ENCODE data around the gene MEX3D.
A peak's percentile ranks its signal among the peaks of the same experiment; 100 is the strongest.

MEX3D gene

DNA sequence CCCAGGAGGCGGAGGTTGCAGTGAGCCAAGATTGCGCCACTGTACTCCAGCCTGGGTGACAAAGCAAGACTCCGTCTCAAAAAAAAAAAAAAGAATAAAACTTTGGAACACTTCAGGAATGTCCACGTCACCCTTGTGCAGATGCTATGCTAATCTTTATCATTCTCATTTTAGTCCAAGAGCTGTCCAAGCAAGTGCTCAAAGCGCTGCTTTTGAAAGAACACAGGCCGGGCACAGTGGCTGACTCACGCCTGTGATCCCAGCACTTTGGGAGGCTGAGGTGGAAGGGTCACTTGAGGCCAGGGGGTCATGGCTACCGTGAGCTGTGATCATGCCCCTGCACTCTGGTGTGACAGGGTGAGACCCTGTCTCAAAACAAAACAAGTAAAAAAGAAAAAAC is 48.3 kb upstream of the MEX3D start:
- ChIA-PET CTCF (interaction anchor here (0.6 to 0.9 kb wide), 4 partner anchors 70 to 210 kb away, joined by 3 to 5 read pairs (median 4); no protein-coding TSS in a partner anchor), POLR2A (no interaction called here)
- TF ChIP-seq, protein P1, sequence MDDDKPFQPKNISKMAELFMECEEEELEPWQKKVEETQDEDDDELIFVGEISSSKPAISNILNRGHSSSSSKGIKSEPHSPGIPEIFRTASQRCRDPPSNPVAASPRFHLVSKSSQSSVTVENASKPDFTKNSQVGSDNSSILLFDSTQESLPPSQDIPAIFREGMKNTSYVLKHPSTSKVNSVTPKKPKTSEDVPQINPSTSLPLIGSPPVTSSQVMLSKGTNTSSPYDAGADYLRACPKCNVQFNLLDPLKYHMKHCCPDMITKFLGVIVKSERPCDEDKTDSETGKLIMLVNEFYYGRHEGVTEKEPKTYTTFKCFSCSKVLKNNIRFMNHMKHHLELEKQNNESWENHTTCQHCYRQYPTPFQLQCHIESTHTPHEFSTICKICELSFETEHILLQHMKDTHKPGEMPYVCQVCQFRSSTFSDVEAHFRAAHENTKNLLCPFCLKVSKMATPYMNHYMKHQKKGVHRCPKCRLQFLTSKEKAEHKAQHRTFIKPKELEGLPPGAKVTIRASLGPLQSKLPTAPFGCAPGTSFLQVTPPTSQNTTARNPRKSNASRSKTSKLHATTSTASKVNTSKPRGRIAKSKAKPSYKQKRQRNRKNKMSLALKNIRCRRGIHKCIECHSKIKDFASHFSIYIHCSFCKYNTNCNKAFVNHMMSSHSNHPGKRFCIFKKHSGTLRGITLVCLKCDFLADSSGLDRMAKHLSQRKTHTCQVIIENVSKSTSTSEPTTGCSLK (tag by site-specific recombination; IDR thresholded peaks at IDR 0.05): no peak
- Histone ChIP-seq H3K4me3 (ENCODE audit: low read depth, low read length) (no peak overlapping the region), H3K36me3 (ENCODE audit: control insufficient read depth in 2 of 2, insufficient read depth in 1 of 2, low read length in 2 of 2) (peaks cover 11 to 92% of the 10 kb centered on the region in 2 experiments; a peak in 2 of 3 replicates), H3K4me1 (ENCODE audit: control insufficient read depth, insufficient read depth, low read length) (no peaks in the 10 kb centered on the region), H3K27ac (ENCODE audit: extremely low read depth, low read depth, low read length) (no peak overlapping the region), H3K9me3 (ENCODE audit: control insufficient read depth, insufficient read depth, low read depth, low read length) (no peaks in the 10 kb centered on the region)

DNA sequence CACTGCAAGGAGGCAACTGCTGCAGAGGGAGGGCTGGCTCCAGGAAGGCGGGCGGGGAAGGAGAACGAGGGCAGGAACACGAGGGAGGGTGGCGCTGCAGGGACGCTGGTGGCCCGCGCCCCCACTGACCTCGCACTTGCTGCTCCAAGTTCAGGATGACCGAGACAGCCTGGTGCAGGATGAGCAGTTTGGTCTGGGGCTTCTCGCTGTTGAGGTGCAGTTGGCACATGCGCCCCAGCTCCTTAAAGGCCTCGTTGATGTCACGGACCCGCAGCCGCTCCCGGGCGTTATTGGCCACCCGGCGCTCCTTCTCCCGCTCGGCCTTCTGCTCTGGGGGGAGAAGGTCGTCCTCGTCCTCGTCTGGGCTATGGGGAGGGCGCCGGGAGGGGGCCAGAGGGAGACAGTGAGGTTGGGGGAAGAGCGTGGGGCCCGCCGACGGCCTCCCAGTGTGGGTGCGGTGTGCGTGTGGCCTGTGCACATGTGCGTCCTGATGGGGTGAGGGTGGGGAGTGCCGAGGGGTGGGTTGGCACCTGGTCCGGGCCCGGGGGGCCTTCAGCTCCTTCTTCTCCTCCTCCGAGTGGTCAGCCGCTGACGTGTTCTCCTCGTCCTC is 47.1 kb upstream of the MEX3D start:
- Histone ChIP-seq H3K27ac (ENCODE audit: extremely low read depth, low read depth, low read length) (no peak overlapping the region), H3K36me3 (ENCODE audit: control insufficient read depth in 2 of 2, insufficient read depth in 1 of 2, low read length in 2 of 2) (peaks cover 11 to 89% of the 10 kb centered on the region in 2 experiments; a peak in 2 of 3 replicates), H3K4me1 (ENCODE audit: control insufficient read depth, insufficient read depth, low read length) (no peaks in the 10 kb centered on the region), H3K4me3 (ENCODE audit: low read depth, low read length) (no peak overlapping the region), H3K9me3 (ENCODE audit: control insufficient read depth, insufficient read depth, low read depth, low read length) (no peaks in the 10 kb centered on the region)
- ChIA-PET POLR2A (interaction anchor here (0.6 kb wide), 1 partner anchor 10 kb away, joined by 4 read pairs; the partner anchor contains the start of gene UQCR11), CTCF (interaction anchor here (0.5 to 0.9 kb wide), 3 partner anchors 9 to 211 kb away, joined by 3 to 4 read pairs (median 3); no protein-coding TSS in a partner anchor)
- TF ChIP-seq ZFHX2 (tag by site-specific recombination; conservative IDR thresholded peaks at IDR 0.05) (no peak), ZNF596 (tag by site-specific recombination; IDR thresholded peaks at IDR 0.05) (no peak), ZNF366 (tag by site-specific recombination; conservative IDR thresholded peaks at IDR 0.05) (no peak)
- TF ChIP-seq, protein P1 (tag by site-specific recombination; IDR thresholded peaks at IDR 0.05): no peak

DNA sequence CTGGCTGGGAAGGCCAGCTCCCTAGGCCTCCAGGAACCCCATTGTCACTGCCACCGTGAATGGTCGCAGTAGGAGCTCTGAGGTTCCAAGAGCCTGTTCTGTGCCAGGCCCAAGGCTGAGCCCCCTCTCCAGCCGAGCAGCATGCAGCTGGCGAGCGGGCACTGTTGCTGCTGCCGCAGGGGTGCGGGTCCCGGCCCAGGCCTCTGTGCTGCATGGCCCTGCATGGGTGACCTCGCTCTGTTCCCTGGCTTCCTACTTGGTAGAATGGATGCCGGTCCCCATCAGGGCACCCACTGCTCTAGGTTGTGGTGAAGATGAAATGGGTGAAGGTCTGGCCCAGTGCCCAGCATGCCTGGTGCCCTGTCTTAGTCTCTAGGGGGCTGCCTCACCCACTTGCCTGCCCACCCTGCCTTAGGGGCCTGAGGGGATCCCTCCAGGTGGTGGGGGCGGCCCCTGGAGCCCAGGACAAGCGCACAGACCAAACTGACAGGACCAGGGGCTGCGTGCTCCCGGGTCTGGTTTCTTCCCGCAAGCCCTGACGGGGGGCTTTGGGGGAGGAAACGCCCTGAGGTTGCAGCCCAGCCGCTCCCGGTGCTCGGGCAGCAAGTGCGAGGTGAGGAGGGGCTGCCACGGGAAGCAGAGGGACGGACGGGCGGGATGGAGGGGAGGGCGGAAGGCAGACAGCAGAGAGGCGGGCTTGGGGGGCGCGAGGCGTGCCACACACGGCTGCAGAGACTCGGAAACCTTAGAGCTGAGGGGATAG is 45.9 kb upstream of the MEX3D start:
- CTCF ChIA-PET: no interaction called here
- POLR2A ChIA-PET: no interaction called here
- Histone ChIP-seq H3K27ac (ENCODE audit: extremely low read depth, low read depth, low read length) (no peak overlapping the region), H3K4me1 (ENCODE audit: control insufficient read depth, insufficient read depth, low read length) (no peaks in the 10 kb centered on the region), H3K9me3 (ENCODE audit: control insufficient read depth, insufficient read depth, low read depth, low read length) (no peaks in the 10 kb centered on the region), H3K36me3 (ENCODE audit: control insufficient read depth in 2 of 2, insufficient read depth in 1 of 2, low read length in 2 of 2) (peaks cover 11 to 87% of the 10 kb centered on the region in 2 experiments; a peak in 2 of 3 replicates), H3K4me3 (ENCODE audit: low read depth, low read length) (no peak overlapping the region)
- TF ChIP-seq ZNF514 (tag by site-specific recombination; IDR thresholded peaks at IDR 0.05) (no peak), SP2 (tag by site-specific recombination; IDR thresholded peaks at IDR 0.05) (0 out of 2 replicates have a peak, but pooled peaks have one; percentile 7), ZIC2 (tag by site-specific recombination; IDR thresholded peaks at IDR 0.05) (0 out of 2 replicates have a peak, but pooled peaks have one; percentile 0), ZNF211 (tag by site-specific recombination; IDR thresholded peaks at IDR 0.05; ENCODE audit: low read depth) (no peak)

DNA sequence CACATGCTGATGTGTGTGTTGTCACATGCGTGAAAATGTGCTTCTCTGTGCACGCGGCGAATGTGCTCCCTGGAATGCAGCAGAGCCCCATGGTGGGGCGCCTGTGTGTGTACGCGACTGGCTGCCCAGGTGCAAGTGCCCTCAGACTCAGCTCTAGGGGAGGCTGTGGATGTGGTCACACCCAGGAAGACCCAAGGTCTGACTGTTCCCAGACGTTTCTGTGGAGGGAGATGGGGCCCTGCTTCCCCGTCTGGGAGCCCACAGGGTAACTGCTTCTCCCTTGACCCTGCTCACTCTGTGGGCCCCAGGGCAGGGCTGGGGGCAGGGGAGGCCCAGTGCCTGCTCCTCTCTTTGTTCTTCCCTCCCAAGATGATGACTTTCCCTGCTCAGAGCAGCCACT is 45.0 kb upstream of the MEX3D start:
- H3K9me3 ChIP-seq (ENCODE audit: control insufficient read depth, insufficient read depth, low read depth, low read length): no peaks in the 10 kb centered on the region
- peaks cover 11 to 80% of the 10 kb centered on the region in 2 experiments; a peak in 2 of 3 replicates for H3K36me3 ChIP-seq (ENCODE audit: control insufficient read depth in 2 of 2, insufficient read depth in 1 of 2, low read length in 2 of 2)
- POLR2A ChIA-PET: no interaction called here
- H3K4me1 ChIP-seq (ENCODE audit: control insufficient read depth, insufficient read depth, low read length): no peaks in the 10 kb centered on the region
- no peak overlapping the region for H3K4me3 ChIP-seq (ENCODE audit: low read depth, low read length)
- CTCF ChIA-PET: no interaction called here
- no peak overlapping the region for H3K27ac ChIP-seq (ENCODE audit: extremely low read depth, low read depth, low read length)
- TF ChIP-seq ZNF843 (tag by site-specific recombination; IDR thresholded peaks at IDR 0.05) (no peak), ZNF37A (tag by site-specific recombination; IDR thresholded peaks at IDR 0.05) (no peak), ZNF112 (tag by site-specific recombination; IDR thresholded peaks at IDR 0.05) (no peak), GLI2 (tag by site-specific recombination; IDR thresholded peaks at IDR 0.05; ENCODE audit: borderline replicate concordance, low read depth) (no peak), ZNF174 (tag by site-specific recombination; IDR thresholded peaks at IDR 0.05) (no peak), ZNF292 (tag by site-specific recombination; IDR thresholded peaks at IDR 0.05; ENCODE audit: borderline replicate concordance, low read depth) (no peak), SP2 (tag by site-specific recombination; IDR thresholded peaks at IDR 0.05) (no peak), ZBTB8A (tag by site-specific recombination; IDR thresholded peaks at IDR 0.05) (no peak), ZNF175 (tag by site-specific recombination; IDR thresholded peaks at IDR 0.05) (no peak), ZBTB48 (tag by site-specific recombination; IDR thresholded peaks at IDR 0.05) (no peak)
- TF ChIP-seq, protein P2, sequence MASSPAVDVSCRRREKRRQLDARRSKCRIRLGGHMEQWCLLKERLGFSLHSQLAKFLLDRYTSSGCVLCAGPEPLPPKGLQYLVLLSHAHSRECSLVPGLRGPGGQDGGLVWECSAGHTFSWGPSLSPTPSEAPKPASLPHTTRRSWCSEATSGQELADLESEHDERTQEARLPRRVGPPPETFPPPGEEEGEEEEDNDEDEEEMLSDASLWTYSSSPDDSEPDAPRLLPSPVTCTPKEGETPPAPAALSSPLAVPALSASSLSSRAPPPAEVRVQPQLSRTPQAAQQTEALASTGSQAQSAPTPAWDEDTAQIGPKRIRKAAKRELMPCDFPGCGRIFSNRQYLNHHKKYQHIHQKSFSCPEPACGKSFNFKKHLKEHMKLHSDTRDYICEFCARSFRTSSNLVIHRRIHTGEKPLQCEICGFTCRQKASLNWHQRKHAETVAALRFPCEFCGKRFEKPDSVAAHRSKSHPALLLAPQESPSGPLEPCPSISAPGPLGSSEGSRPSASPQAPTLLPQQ (tag by site-specific recombination; IDR thresholded peaks at IDR 0.05): no peak
- TF ChIP-seq, protein P3, sequence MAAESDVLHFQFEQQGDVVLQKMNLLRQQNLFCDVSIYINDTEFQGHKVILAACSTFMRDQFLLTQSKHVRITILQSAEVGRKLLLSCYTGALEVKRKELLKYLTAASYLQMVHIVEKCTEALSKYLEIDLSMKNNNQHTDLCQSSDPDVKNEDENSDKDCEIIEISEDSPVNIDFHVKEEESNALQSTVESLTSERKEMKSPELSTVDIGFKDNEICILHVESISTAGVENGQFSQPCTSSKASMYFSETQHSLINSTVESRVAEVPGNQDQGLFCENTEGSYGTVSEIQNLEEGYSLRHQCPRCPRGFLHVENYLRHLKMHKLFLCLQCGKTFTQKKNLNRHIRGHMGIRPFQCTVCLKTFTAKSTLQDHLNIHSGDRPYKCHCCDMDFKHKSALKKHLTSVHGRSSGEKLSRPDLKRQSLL (tag by site-specific recombination; IDR thresholded peaks at IDR 0.05): no peak
